ENCODE measurements around the gene LGALS9. TPM values are rescaled to one million over a fixed set of nuclear protein-coding genes. Genes with fewer than 3 reads are reported as not detected.

Gene LGALS9
- total and polyA plus RNA-seq, 2 donors (not counting 3 experiments of a cell fraction or from before 2014, with no cell fraction given): 52.4 to 65.2 TPM

DNA sequence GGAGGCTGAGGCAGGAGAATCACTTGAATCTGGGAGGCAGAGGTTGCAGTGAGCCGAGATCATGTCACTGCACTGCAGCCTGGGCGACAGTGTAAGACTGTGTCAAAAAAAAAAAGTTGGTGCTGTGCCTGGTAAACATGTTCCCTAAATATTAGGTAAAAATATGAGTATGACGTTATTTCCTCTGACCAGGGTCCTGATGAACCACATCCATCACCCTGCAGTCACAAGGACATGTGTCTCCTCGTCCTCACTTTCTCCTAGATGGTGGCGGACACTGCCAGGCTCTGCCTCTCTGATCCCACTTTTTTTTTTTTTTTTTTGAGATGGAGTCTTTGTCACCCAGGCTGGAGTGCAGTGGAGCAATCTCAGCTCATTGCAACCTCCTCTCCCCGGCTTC is 28.7 kb downstream of the LGALS9 start:
- H3K4me2 ChIP-seq (ENCODE audit: insufficient read depth, low read length): no peak overlapping the region
- H3K4me3 ChIP-seq (replicated peaks in 1 of 3; ENCODE audit: insufficient read depth in 1 of 3, low read depth in 1 of 3, low read length in 3 of 3): no peak overlapping the region
- dilution Hi-C loops (cut with MboI; ENCODE audit: extremely low pct_ligation_motif_present, low sequenced_read_pairs) (no loop called here), intact Hi-C loops (cut with micrococcal nuclease) (no loop called here)
- DNase-seq (ENCODE audit: low read depth, low spot score) (no peak), FAIRE-seq (no peak)
- H3K4me1 ChIP-seq (ENCODE audit: control insufficient read depth, extremely low read depth, insufficient read depth, low read length): no peaks in the 10 kb centered on the region
- no peaks in the 10 kb centered on the region for H3K27me3 ChIP-seq (ENCODE audit: control insufficient read depth in 2 of 2, insufficient read depth in 2 of 2, low read length in 2 of 2)
- BruUV-seq (replicated peaks): no TSS peak
- POLR2A ChIA-PET: no interaction called here
- H3K79me2 ChIP-seq (ENCODE audit: control insufficient read depth, insufficient read depth, low read length): no peaks in the 10 kb centered on the region
- no peak overlapping the region for H2AFZ ChIP-seq (ENCODE audit: low read depth, low read length)
- H3K27ac ChIP-seq (ENCODE audit: insufficient read depth, low read depth, low read length): no peak overlapping the region
- H3K9ac ChIP-seq (replicated peaks; ENCODE audit: extremely low read depth, insufficient read depth, low read length): no peak overlapping the region
- H4K20me1 ChIP-seq (replicated peaks; ENCODE audit: control insufficient read depth, extremely low read depth, insufficient read depth, low read length): no peaks in the 10 kb centered on the region
- no peaks in the 10 kb centered on the region for H3K36me3 ChIP-seq (ENCODE audit: control insufficient read depth in 2 of 2, extremely low read depth in 1 of 2, insufficient read depth in 2 of 2, low read length in 2 of 2)
- no peaks in the 10 kb centered on the region for H3K9me3 ChIP-seq (replicated peaks; ENCODE audit: control insufficient read depth, insufficient read depth, low read length)
- no peak for TF ChIP-seq FOS (IDR thresholded peaks at IDR 0.05; ENCODE audit: borderline replicate concordance, insufficient read depth, low read length)
- TF ChIP-seq POLR2A (IDR thresholded peaks at IDR 0.05; ENCODE audit: low read depth, low read length): no peak
- TF ChIP-seq MYC (IDR thresholded peaks at IDR 0.05; ENCODE audit: low read depth, low read length): no peak
- TF ChIP-seq EZH2 (IDR thresholded peaks at IDR 0.05; ENCODE audit: borderline replicate concordance, low read depth, low read length, severe bottlenecking): no peak
- no peak for TF ChIP-seq MAX (IDR thresholded peaks at IDR 0.05; ENCODE audit: insufficient read depth, insufficient read length)
- no peak for TF ChIP-seq GATA2 (IDR thresholded peaks at IDR 0.05; ENCODE audit: insufficient read depth, insufficient read length, low read depth, low read length)
- TF ChIP-seq CTCF (IDR thresholded peaks at IDR 0.05; ENCODE audit: extremely low read depth in 1 of 2, insufficient read depth in 1 of 2, low read depth in 1 of 2, low read length in 2 of 2): no peak
- TF ChIP-seq POLR2AphosphoS5 (IDR thresholded peaks at IDR 0.05; ENCODE audit: insufficient read depth, low read depth, low read length): no peak
- no peak for TF ChIP-seq JUN (IDR thresholded peaks at IDR 0.05; ENCODE audit: borderline replicate concordance, insufficient read depth, insufficient read length, low read depth)
- CTCF ChIA-PET: no interaction called here
- H3K9me1 ChIP-seq (replicated peaks; ENCODE audit: control insufficient read depth, extremely low read depth, insufficient read depth, low read length): no peaks in the 10 kb centered on the region

All from endothelial cell of umbilical vein (primary cell).